ENCODE data around the gene PAK4. TPM values are rescaled to one million over a fixed set of nuclear protein-coding genes. Genes with fewer than 3 reads are reported as not detected.
"Not testable (repeated sequence)": the region's sequence is repeated elsewhere in the genome, so short reads cannot be mapped to it uniquely, and the experiment has no call there.

Gene PAK4
- polyA plus RNA-seq, 3 donors from 2014 or later, result 0.68 to 2.1 (median 1.5) TPM

- no peak for DNase-seq
- Mint-ChIP-seq H3K4me1 (no peaks in the 10 kb centered on the region), H3K27ac (no peak overlapping the region), H3K27me3 (ENCODE audit: low read depth in 3 of 3) (peaks cover 15 to 27% (median 26%) of the 10 kb centered on the region in 3 donors), H3K4me3 (no peak overlapping the region), H3K9me3 (peaks cover 0 to 3% (median 0%) of the 10 kb centered on the region in 6 donors), H3K36me3 (no peaks in the 10 kb centered on the region)
These were observed 77.4 kb downstream of the PAK4 start for GRCh38 chr19:39202998-39203355.

GRCh38 chr19:39203372-39204341 lies 78.1 kb downstream of the PAK4 start, which contains the start of gene SYCN:
SYCN (minus strand) TSS chr19:39204263; CDS start chr19:39204254, 9 bp downstream.
- Mint-ChIP-seq H3K4me1 (no peaks in the 10 kb centered on the region), H3K9me3 (peaks cover 0 to 2% (median 0%) of the 10 kb centered on the region in 6 donors), H3K4me3 (no peak within 1 kb of the TSS), H3K27me3 (ENCODE audit: low read depth in 3 of 3) (peaks cover 15 to 28% (median 26%) of the 10 kb centered on the region in 3 donors), H3K27ac (no peak within 1 kb of the TSS), H3K36me3 (no peaks in the 10 kb centered on the region)
- no peak for DNase-seq

- peaks cover 15 to 25% (median 22%) of the 10 kb centered on the region in 3 donors for H3K27me3 Mint-ChIP-seq (ENCODE audit: low read depth in 3 of 3)
- H3K4me1 Mint-ChIP-seq, result no peaks in the 10 kb centered on the region
- no peaks in the 10 kb centered on the region for H3K36me3 Mint-ChIP-seq
- no peak for DNase-seq
- peaks cover 0 to 2% (median 0%) of the 10 kb centered on the region in 6 donors for H3K9me3 Mint-ChIP-seq
- no peak overlapping the region for H3K4me3 Mint-ChIP-seq
- no peak overlapping the region for H3K27ac Mint-ChIP-seq
These were observed 79.8 kb downstream of the PAK4 start for GRCh38 chr19:39205449-39205764.

GRCh38 chr19:39206122-39206521 lies 80.5 kb downstream of the PAK4 start:
- H3K27ac Mint-ChIP-seq, result no peak overlapping the region
- H3K36me3 Mint-ChIP-seq, result no peaks in the 10 kb centered on the region
- no peak for DNase-seq
- H3K4me3 Mint-ChIP-seq, result no peak overlapping the region
- peaks cover 0 to 2% (median 0%) of the 10 kb centered on the region in 6 donors for H3K9me3 Mint-ChIP-seq
- H3K27me3 Mint-ChIP-seq (ENCODE audit: low read depth in 3 of 3), result peaks cover 11 to 23% (median 18%) of the 10 kb centered on the region in 3 donors
- no peaks in the 10 kb centered on the region for H3K4me1 Mint-ChIP-seq

GRCh38 chr19:39207293-39207836 lies 81.8 kb downstream of the PAK4 start:
- no peaks in the 10 kb centered on the region for H3K36me3 Mint-ChIP-seq
- H3K9me3 Mint-ChIP-seq, result no peaks in the 10 kb centered on the region
- no peaks in the 10 kb centered on the region for H3K4me1 Mint-ChIP-seq
- no peak overlapping the region for H3K4me3 Mint-ChIP-seq
- no peak overlapping the region for H3K27ac Mint-ChIP-seq
- no peak for DNase-seq
- H3K27me3 Mint-ChIP-seq (ENCODE audit: low read depth in 3 of 3), result peaks cover 7 to 17% (median 14%) of the 10 kb centered on the region in 3 donors

GRCh38 chr19:39208175-39208795 lies 82.7 kb downstream of the PAK4 start:
- H3K36me3 Mint-ChIP-seq, result no peaks in the 10 kb centered on the region
- H3K4me3 Mint-ChIP-seq, result no peak overlapping the region
- no peak overlapping the region for H3K27ac Mint-ChIP-seq
- no peak for DNase-seq
- H3K27me3 Mint-ChIP-seq (ENCODE audit: low read depth in 3 of 3), result peaks cover 6 to 13% (median 11%) of the 10 kb centered on the region in 3 donors
- no peaks in the 10 kb centered on the region for H3K9me3 Mint-ChIP-seq
- H3K4me1 Mint-ChIP-seq, result no peaks in the 10 kb centered on the region

GRCh38 chr19:39209196-39209595 lies 83.6 kb downstream of the PAK4 start:
- no peaks in the 10 kb centered on the region for H3K36me3 Mint-ChIP-seq
- H3K4me1 Mint-ChIP-seq, result no peaks in the 10 kb centered on the region
- H3K4me3 Mint-ChIP-seq, result no peak overlapping the region
- H3K9me3 Mint-ChIP-seq, result no peaks in the 10 kb centered on the region
- no peak overlapping the region for H3K27ac Mint-ChIP-seq
- peaks cover 3 to 11% (median 10%) of the 10 kb centered on the region in 3 donors for H3K27me3 Mint-ChIP-seq (ENCODE audit: low read depth in 3 of 3)
- no peak for DNase-seq

- Mint-ChIP-seq H3K27ac (no peak overlapping the region), H3K9me3 (no peaks in the 10 kb centered on the region)
These were observed 86.3 kb downstream of the PAK4 start for GRCh38 chr19:39211731-39212374.

GRCh38 chr19:39212375-39212742 lies 86.8 kb downstream of the PAK4 start:
- H3K36me3 Mint-ChIP-seq, result no peaks in the 10 kb centered on the region
- no peak overlapping the region for H3K27ac Mint-ChIP-seq
- DNase-seq, result peak; percentile 51 to 63 (median 53)
- H3K4me3 Mint-ChIP-seq, result no peak overlapping the region
- no peaks in the 10 kb centered on the region for H3K4me1 Mint-ChIP-seq
- H3K9me3 Mint-ChIP-seq, result no peaks in the 10 kb centered on the region
- H3K27me3 Mint-ChIP-seq (ENCODE audit: low read depth in 3 of 3), result peaks cover 0 to 4% (median 3%) of the 10 kb centered on the region in 3 donors

More at GRCh38 chr19:39211731-39212374, 86.3 kb downstream of the PAK4 start:
- no peaks in the 10 kb centered on the region for H3K36me3 Mint-ChIP-seq
- DNase-seq, result no peak
- no peaks in the 10 kb centered on the region for H3K4me1 Mint-ChIP-seq
- peaks cover 0 to 2% (median 2%) of the 10 kb centered on the region in 3 donors for H3K27me3 Mint-ChIP-seq (ENCODE audit: low read depth in 3 of 3)
- no peak overlapping the region for H3K4me3 Mint-ChIP-seq

GRCh38 chr19:39215323-39215722 lies 89.7 kb downstream of the PAK4 start:
- H3K4me3 Mint-ChIP-seq; DNase-seq; H3K27ac Mint-ChIP-seq; H3K27me3 Mint-ChIP-seq (ENCODE audit: low read depth in 3 of 3); H3K36me3 Mint-ChIP-seq; H3K4me1 Mint-ChIP-seq; H3K9me3 Mint-ChIP-seq: not testable (repeated sequence)

GRCh38 chr19:39217094-39217493 lies 91.5 kb downstream of the PAK4 start:
- peaks cover 2 to 10% (median 5%) of the 10 kb centered on the region in 3 donors for H3K27me3 Mint-ChIP-seq (ENCODE audit: low read depth in 3 of 3)
- H3K36me3 Mint-ChIP-seq, result no peaks in the 10 kb centered on the region
- no peak overlapping the region for H3K4me3 Mint-ChIP-seq
- DNase-seq, result no peak
- no peak overlapping the region for H3K27ac Mint-ChIP-seq
- H3K9me3 Mint-ChIP-seq, result peaks cover 0 to 2% (median 0%) of the 10 kb centered on the region in 6 donors
- H3K4me1 Mint-ChIP-seq, result no peaks in the 10 kb centered on the region

- H3K4me3 Mint-ChIP-seq, result no peak overlapping the region
- peaks cover 2 to 10% (median 5%) of the 10 kb centered on the region in 3 donors for H3K27me3 Mint-ChIP-seq (ENCODE audit: low read depth in 3 of 3)
These were observed 92.8 kb downstream of the PAK4 start for GRCh38 chr19:39218230-39219007.

GRCh38 chr19:39219108-39219507 lies 93.5 kb downstream of the PAK4 start:
- not testable (repeated sequence) for H3K9me3 Mint-ChIP-seq; H3K4me3 Mint-ChIP-seq; H3K27me3 Mint-ChIP-seq (ENCODE audit: low read depth in 3 of 3); DNase-seq; H3K36me3 Mint-ChIP-seq; H3K4me1 Mint-ChIP-seq; H3K27ac Mint-ChIP-seq

More at GRCh38 chr19:39218230-39219007, 92.8 kb downstream of the PAK4 start:
- no peak for DNase-seq
- H3K36me3 Mint-ChIP-seq, result no peaks in the 10 kb centered on the region
- no peak overlapping the region for H3K27ac Mint-ChIP-seq
- H3K4me1 Mint-ChIP-seq, result no peaks in the 10 kb centered on the region
- peaks cover 0 to 2% (median 0%) of the 10 kb centered on the region in 6 donors for H3K9me3 Mint-ChIP-seq

Data from immature natural killer cell (primary cell).